NCI-H1092 treated with DMSO at 0.1 percent for 48 hours (cell line): ENCODE results near the gene USP20.
"Not testable (repeated sequence)": the region's sequence is repeated elsewhere in the genome, so short reads cannot be mapped to it uniquely, and the experiment has no call there.

Source experiments
- DNase-seq: peaks from one replicate; lab custom pipeline; 2025; lab: John Stamatoyannopoulos, UW

The USP20 gene

DNA sequence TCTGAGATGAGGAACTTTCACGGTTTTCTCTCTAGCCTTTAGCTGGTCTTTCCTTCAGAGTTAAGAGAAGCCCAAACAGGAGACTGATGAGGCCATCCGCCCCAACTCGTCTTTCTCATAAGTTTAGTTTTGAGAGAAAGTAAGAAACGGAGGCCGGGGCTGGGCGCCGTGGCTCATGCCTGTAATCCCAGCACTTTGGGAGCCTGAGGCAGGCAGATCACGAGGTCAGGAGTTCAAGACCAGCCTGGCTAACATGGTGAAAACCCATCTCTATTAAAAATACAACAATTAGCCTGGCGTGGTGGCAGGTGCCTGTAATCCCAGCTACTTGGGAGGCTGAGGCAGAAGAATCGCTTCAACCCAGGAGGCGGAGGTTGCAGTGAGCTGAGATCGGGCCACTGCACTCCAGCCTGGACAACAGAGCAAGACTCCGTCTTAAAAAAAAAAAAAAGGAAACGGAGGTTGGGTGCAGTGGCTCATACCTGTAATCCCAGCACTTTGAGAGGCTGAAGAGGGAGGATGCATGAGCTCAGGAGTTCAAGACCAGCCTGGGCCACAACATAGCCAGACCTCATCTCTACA is 55.6 kb downstream of the USP20 start:
- DNase-seq = not testable (repeated sequence)

DNA sequence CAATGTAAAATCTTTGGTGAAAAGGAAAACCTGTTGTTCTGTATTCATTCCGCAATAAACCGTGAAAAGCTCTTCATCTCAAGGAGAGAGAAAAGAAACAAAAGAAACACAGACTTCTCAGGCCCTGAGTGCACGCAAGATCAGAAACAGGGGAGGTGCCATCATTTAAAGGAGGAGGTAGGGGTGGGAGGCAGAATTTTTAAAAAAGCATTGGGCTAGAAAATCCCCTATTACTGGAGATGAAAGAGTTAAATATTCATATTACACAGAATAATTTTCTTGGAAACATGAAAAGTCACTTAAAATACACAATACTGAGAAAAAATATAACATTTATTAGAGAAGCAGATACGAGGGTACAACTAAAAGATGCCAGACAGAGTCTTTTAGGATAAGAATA is 56.3 kb downstream of the USP20 start:
- DNase-seq = no peak

DNA sequence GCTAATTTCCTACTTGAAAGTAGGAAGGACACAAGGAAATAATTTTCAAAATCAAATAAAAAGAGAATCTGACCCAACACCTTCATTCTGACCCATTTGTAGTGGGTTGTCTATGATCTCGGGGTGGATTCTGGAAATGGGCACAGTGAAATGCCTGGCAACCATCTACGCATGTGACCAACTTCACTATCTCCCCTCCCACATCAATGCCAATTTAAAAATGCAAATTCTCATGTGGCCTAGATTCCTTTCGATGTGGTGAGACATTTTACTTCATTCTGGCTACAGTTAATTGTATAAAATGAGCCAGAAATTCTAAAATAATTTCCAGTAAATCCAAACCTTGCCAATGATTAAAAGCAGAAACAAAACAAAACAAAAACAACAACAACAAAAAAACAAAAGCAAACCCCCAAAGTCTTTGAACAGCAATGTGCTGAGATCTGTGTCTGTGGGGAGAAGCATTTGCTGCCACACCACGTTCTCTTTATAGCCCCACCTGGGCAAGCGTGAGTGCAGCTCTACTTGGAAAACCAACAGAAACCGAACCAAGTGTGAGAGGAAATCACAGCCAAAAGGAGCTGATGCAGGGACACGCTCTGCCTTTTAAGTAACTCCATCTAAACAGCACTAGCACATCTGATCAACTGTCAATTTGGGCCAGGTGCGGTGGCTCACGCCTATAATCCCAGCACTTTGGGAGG is 59.0 kb downstream of the USP20 start:
- DNase-seq = no peak

DNA sequence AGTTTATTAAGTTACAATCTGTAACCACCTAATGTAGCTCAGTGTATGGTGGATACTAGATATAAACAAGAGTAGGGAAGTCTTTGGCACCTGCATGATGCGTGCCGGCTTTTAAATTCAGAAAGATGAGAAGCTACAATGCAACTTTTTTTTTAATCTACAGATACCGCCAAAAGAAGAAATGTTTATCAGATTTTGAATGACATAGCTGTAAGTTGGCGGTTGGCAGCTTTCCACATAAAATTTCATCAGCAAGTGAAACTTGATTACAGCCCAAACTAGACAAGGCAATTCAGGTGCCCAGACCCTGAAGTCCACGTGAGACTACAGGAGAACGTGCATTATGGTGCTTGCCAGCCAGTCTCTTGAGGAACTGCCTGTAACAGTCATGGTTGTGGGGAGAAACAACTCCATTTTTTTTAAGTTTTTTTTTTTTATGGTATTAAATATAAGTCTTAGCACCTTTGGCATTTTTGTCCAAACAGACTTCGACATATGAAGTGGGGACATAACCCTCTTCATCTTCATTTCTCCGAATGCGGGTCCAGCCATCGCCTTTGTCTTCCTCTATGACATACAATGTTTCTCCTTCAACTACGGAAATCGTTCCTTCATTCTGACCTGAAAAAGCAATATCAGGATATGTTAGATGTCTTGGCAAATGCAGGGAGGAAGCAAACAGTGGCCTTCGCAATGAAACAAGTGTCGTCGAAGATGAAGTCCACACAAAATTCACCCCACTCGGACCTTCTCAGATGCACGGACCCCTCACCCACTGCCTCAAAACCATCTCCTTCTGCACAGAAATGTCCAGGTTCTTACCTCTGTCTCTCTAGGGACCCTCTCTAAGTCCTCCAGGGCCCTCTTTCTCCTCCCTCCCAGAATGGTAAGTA is 60.4 kb downstream of the USP20 start:
- no peak for DNase-seq

DNA sequence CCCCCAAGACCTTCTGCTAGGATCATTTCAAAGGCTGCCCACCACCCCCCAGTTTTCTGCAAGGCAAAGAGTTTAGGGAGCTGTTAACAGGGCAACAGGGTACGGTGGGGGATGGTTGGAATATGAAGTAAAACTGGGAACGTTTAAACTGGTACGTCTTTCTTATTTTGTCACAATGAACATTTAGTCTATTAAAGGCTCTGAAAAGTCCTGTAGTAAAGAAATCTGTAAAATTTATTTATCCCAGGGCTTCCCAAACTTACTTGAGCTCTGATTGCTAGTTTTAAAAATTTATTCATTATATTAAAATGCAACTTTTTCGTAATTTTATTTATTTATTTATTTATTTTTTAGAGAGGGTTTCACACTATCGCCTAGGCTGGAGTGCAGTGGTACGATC is 62.0 kb downstream of the USP20 start:
- DNase-seq = no peak

DNA sequence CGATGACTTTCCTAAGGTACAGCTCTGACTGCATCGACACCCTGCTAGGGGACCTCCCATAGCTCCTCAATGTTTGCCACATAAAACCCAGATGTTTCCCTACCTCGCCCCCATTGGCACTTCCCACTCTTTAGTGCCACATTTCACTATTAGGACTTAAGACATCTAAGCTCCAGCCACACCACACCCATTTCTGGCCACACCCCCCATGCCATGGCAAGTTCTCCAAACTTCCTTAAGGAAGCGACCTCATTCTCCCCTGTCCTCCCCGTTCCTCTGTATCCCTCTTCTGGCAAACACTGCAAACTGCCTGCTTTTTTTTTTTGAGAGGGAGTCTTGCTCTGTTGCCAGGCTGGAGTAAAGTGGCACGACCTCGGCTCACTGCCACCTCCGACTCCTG is 62.9 kb downstream of the USP20 start:
- no peak for DNase-seq

DNA sequence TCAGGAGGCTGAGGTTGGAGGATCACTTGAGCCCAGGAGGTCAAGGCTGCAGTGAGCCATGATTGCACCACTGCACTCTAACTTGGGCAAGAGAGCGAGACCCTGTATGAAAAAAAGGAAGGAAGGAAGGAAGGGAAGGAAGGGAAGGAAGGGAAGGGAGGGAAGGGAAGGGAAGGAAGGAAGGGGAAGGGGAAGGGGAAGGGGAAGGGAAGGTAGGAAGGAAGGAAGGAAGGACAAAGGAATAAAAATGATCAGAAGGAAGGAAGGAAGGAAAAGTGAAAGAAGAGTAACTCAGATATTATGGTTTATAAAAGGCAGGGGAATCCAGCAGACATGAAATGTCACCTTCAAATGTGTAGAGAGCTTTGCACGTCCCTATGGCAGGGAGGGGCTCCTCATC is 64.4 kb downstream of the USP20 start:
- DNase-seq = no peak

DNA sequence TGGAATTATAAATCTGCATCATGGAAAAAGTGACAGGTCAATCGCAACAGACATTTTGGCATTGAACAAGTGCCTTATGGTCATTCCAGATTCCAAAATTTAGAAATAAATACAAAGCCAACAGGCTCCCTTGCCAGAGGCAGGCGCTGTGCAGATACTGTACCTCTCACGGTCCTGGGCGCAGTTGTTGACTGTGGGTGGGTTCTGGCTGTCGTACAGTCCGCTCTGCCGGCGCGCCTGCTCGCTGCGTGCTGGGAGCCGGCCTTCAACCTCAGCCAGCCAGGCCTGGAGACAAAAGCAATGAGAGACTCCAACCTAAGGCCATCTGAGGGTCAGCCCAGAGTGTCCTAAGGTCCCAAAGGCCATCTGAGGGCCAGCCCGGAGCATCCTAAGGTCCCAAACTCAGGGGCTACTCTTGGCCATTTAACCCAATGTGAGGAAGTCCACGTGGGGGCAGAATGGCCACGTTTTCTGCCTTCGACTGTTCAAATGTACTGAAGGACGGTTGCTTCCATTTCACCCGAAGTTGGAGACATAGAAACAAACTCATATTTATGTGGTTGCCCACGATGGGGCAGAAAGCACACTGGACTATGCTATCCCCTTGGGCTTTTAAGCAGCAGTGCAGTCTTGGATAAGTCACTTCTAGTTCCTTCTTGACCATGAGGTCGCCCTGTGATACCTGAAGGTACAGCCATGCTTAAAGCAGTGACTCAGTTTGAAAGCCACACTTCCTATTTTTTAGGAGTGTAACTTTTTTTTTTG is 65.2 kb downstream of the USP20 start:
- DNase-seq = no peak

DNA sequence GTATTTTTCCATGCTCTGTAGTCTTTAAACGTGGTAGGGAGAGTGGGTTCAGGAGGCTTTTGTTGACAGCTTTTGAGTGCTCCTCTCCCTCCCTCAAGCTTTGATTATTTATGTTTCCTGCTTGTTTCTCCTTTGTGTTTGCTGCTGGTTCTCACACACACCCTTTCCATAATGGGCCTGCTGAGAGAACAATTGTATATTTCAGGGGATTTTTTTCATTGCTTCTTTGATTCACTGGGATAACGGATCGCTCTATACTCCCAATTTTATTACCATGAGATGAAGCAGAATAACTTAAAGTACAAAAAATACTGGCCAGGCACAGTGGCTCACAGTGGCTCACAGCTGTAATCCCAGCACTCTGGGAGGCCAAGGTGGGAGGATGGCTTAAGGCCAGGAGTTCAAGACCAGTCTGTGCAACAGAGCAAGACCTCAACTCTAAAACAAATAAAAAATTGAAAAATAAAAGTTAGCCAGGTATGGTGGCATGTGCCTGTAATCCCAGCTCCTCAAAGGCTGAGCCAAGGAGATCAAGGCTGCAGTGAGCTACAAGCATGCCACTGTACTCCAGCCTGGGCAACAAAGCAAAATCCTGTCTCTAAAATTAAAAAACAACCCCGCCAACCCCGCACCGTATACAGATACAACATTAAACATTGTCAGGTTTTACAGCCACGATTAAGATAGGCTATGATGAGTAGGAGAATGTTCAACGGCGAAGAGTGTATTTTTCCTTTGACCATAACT is 66.9 kb downstream of the USP20 start:
- no peak for DNase-seq

DNA sequence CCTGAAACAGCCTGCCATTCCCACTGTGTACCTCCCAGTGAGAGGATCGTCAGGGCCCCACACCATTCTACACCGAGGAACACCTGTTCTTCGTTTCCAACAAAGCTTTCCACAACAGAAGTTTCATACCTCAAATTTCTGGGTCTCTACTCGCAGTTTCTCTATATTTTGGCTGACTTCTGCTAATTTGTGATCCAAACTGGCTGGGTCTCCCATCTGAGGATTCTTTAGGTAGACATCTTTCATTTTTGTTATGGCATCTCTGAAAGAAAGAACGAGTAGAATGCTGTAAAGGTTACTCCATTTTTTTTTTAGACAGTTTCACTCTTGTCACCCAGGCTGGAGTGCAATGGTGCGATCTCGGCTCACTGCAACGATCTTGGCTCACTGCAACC is 67.5 kb downstream of the USP20 start:
- DNase-seq = no peak

DNA sequence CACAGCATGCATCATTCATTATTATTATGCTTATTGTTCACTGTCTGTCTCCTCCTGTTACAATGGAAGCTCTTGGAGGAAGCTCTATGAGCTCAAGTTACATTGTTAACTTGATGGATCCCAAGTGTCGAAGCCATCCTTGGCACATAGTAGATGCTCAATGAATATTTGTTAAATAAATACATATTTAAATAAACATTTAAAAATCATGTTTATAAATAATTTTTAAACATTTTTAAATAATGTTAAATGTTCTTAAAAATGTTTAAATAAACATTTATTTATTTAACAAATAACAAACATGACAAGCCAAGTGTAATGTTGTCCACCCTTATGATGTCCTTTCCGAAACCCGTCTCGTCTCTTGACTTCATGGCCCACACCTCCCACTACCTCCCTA is 69.5 kb downstream of the USP20 start:
- DNase-seq = no peak

DNA sequence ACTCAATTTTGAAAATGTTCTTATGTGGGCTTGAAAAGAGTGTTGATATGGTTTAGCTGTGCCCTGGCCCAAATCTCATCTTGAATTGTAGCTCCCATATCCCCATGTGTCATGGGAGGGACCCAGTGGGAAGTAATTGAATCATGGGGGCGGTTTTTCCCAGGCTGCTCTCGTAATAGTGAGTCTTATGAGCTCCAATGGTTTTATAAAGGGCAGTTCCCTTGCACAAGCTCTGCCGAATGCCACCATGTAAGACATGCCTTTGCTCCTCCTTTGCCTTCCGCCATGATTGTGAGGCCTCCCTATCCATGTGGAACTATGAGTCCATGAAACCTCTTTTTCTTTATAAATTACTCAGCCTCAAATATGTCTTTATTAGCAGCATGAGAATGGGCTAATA is 71.0 kb downstream of the USP20 start:
- no peak for DNase-seq

DNA sequence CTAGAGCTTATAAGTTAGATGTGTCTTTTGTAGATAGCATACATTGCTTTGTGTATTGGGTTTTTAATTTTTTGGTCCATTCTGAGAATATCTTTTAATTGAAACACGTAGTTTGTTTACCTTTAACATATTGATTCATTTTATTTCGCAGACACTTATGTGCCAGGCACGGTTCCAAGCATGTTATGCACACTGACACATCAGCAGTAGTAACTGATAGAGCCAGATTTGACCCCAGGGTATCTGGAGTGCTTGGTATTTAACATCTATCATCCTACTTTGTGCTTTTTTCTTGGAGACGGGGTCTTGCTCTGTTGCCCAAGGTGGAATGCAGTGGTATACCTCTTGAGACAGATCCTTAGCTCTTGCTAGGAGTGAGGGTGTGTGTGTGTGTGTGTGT is 71.9 kb downstream of the USP20 start:
- no peak for DNase-seq

DNA sequence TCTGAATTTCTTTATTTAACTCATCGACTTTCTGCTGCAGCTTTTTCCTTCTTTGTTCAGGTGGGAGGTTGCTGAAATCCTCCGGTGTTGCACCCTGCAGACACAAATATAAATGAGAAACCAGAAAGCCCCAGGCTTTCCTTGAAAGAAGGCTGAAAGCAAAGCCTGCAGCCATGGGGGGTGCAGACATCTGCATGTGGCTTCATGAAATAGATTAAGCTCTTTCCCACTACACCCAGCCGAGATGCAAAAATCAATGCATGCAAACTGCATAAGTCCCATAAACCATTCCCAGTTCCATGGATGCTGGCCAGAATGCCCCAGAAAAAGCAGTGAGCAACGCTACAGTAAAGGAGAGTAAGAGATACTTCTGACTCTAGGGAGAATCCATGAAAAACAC is 73.6 kb downstream of the USP20 start:
- no peak for DNase-seq

DNA sequence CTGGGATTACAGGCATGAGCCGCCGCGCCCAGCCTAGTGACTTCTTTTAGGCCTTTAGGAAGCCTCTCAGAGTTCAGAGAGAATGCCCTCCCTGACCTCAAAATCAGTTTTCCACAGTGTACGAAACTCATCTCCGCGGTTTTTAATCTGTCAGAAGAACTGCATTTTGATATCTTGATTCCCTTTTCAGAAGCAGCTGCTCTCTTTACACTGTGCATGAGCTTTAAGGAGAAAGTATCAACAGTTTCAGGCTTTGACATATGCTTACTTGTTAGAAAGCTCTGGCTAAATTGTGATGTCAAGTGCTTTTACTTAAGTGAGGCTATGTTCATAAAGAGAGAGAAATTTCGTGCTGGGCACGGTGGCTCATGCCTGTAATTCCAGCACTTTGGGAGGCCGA is 74.6 kb downstream of the USP20 start:
- DNase-seq = no peak

DNA sequence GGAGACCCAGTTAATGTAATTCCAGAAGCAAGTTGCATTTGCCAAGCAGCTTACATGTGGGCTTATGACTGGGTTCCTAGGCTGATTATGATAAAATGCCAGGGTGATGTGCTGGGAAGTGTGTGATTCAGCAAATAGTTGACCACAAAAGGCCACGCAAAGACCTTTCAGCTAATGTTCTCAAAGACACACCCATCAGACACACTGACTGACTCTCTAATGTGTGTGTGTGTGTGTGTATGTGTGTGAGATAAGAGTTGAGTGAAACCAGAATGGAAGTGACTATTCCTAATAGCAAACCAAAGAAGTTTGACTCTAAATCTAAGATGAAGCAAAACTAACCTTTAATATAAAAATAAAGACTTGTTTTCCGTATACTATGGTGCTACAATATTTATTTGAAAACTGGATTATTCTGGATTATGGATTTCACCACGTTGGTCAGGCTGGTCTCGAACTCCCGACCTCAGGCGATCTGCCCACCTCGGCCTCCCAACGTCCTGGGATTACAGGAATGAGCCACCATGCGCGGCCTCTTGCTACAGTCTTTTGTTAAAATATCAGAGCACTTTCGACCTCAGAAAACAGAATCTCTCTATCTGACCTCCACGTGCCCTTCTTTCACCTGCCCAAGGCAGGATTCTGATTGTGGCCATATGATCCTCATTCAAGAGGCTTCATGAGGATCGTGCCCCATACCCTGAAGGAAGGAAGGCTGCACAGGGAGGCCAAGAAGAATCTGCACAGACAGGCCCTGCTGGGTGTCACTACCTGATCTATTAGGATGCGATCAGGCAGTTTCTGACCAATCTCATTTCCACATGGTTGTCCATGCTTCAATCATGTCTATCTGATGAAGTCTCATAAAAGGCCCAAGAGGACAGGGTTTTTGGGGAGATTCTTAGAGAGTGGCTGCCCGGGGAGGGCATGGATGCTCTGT is 75.6 kb downstream of the USP20 start:
- no peak for DNase-seq

DNA sequence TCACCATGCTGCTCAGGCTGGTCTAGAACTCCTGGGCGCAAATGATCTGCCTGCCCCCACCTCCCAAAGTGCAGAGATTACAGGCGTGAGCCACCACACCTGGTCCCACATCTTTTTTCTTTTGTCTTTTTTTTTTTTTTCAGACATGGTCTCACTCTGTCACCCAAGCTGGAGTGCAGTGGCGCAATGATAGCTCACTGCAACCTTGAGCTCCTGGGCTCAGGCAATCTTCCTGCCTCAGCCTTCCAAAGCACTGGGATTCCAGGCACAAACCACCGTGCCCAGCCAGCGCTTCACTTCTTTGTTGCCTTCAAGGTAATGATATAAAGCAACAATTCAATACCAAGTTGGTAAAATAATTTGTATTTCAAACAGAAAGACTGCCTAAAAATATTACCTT is 78.8 kb downstream of the USP20 start:
- DNase-seq = no peak

DNA sequence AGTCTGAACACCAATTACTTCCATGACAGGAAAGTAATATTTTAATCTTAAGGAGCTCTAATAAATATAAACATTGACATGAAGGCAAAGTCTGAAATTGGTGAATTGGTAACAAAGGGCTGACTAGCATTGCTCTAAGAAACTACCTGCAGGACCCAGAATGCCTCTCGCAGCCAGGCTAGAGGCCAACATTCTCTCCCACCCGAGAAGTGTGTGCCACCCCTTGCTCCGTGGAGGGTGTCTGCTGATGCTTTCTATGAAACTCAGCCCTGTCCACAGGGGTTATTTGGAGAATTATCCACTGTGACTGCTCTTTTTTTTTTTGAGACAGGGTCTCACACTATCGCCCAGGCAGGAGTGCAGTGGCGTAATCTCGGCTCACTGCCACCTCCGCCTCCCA is 81.4 kb downstream of the USP20 start:
- no peak for DNase-seq

DNA sequence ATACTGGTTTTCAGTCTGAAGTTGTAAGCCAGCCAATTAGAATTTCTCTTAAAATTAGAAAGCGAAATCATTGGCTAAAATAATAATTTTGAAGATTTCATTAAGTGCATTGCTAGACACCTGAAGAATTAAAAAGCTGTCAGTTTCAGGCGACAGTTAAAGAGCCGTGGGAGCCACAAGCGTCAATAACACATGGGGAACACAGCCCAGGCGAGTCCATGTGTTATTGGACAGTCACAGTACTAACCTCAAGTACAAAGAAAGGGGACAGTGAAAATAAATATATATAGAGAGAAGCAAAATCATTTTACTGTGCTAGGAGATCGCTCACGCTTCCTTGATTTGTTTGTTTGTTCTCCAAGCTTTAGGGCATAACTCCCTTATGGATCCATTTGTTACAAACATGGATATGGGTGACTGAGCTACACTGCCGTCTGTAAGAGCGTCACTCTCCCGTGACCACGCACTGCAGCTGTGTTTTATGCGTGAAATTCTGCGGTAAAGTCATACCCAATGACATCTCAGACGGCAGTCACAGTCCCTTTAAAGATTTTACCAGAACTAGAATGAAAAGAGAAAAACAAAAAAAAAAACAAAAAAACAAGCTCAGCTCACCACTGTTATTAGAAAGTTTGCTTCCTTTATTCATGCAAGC is 83.2 kb downstream of the USP20 start:
- no peak for DNase-seq

DNA sequence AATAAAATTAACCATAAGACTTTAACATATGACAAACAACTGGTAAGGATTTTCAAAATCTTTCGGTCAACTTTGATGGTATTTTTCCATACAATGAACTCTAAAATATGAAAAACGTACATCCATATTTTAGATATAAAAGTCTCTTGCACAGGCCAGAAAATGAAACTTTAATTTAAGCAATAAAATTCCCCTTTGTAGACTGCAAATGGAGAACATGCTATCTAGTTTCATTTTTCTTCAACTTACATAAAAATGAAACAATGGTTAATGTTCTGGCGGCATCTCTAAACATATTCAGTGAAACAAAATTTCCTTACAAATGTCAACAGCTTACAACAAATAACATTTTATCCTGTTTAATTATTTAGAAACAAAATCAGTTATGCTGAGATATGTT is 84.0 kb downstream of the USP20 start:
- no peak for DNase-seq
